NCI-H345 treated with DMSO at 0.1 percent for 48 hours (cell line): ENCODE measurements around the gene NAA25.
"Not testable (repeated sequence)": the region's sequence is repeated elsewhere in the genome, so short reads cannot be mapped to it uniquely, and the experiment has no call there.

ENCODE experiments used
- DNase-seq: peaks from one replicate; lab custom pipeline; 2025; ENCODE audit not compliant: unreplicated experiment; lab: John Stamatoyannopoulos, UW

NAA25 gene

GRCh38 chr12:112116232-112117060 is 7.9 kb upstream of the NAA25 start:
- peak; percentile 31 for DNase-seq

- DNase-seq, result no peak
Observed at GRCh38 chr12:112115259-112116045, 6.9 kb upstream of the NAA25 start.

GRCh38 chr12:112112409-112113133 is 4.0 kb upstream of the NAA25 start:
- DNase-seq, result no peak

GRCh38 chr12:112111931-112112330 is 3.3 kb upstream of the NAA25 start:
- no peak for DNase-seq

GRCh38 chr12:112110787-112111662 is 2.4 kb upstream of the NAA25 start:
- DNase-seq, result not testable (repeated sequence)

GRCh38 chr12:112107306-112108201 is 1.0 kb downstream of the NAA25 start:
- DNase-seq, result no peak

- DNase-seq, result no peak
Observed at GRCh38 chr12:112105891-112106290, 2.7 kb downstream of the NAA25 start.

- DNase-seq, result no peak
Observed at GRCh38 chr12:112103758-112104503, 4.7 kb downstream of the NAA25 start.

- DNase-seq, result not testable (repeated sequence)
Observed at GRCh38 chr12:112102746-112103145, 5.8 kb downstream of the NAA25 start.

- DNase-seq, result no peak
Observed at GRCh38 chr12:112102127-112102526, 6.5 kb downstream of the NAA25 start.

- not testable (repeated sequence) for DNase-seq
Observed at GRCh38 chr12:112100500-112100899, 8.1 kb downstream of the NAA25 start.

GRCh38 chr12:112097641-112098040 is 10.9 kb downstream of the NAA25 start:
- DNase-seq, result no peak

GRCh38 chr12:112096667-112097066 is 11.9 kb downstream of the NAA25 start:
- DNase-seq, result no peak

- no peak for DNase-seq
Observed at GRCh38 chr12:112096070-112096469, 12.5 kb downstream of the NAA25 start.

- DNase-seq, result no peak
Observed at GRCh38 chr12:112091563-112091962, 17.0 kb downstream of the NAA25 start.

- DNase-seq, result no peak
Observed at GRCh38 chr12:112087851-112088250, 20.7 kb downstream of the NAA25 start.

GRCh38 chr12:112087055-112087850 is 21.3 kb downstream of the NAA25 start:
- DNase-seq, result no peak

- no peak for DNase-seq
Observed at GRCh38 chr12:112066566-112066965, 42.0 kb downstream of the NAA25 start.
